HG03060 (cell line): Measurements from ENCODE around the gene DES.

ENCODE experiments used
- ATAC-seq: cut with Tn5 transposase; IDR thresholded peaks from one replicate; pipeline ENCODE4 v1.9.1; 2021; ENCODE audit warnings: low read depth, moderate number of reproducible peaks; ENCODE audit not compliant: unreplicated experiment

Gene DES

DNA sequence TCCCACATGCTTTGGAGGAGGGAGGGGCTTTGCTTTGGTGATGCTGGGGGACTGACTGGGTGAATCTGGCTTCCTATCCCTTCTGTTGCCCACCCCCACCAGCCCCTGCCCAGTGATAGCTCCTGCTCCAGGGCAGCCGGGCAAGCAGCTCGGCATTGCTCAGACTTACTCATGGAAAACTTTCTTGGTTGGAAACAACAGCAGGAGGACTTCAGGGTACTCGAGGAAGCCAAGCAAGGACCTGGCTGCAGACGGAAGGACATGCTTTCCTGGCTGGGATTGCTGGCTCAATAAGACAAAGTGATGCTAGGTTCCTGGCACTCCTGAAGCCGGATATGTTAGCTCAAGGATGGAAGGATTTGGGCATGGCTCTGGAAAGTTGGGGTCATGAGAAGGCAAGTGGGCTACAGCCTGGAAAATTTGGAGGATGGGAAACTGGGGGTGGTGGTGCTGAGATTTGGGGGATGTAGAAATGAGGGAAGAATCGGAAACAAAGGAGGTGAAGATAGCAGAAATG is 19.6 kb downstream of the DES start:
- ATAC-seq, result no peak

DNA sequence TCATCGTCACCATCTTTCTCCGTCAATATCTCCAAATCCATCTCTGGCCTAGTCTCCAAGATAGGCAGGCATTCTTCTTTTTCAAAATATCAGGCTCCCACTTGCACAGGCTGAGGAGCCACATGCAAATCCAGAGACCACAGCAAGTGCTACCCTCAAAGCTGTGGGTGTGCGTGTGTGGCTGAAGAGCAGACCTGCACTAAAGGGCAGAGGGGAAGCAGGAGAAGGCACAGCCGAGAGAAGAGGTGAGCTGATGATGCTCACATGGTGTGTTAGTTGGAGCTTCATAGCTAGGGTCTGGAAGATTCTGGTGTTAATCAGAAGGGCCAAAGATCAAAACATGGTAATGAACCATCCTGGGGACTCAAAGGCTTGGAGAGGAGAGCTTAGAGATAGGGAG is 20.3 kb downstream of the DES start:
- no peak for ATAC-seq

DNA sequence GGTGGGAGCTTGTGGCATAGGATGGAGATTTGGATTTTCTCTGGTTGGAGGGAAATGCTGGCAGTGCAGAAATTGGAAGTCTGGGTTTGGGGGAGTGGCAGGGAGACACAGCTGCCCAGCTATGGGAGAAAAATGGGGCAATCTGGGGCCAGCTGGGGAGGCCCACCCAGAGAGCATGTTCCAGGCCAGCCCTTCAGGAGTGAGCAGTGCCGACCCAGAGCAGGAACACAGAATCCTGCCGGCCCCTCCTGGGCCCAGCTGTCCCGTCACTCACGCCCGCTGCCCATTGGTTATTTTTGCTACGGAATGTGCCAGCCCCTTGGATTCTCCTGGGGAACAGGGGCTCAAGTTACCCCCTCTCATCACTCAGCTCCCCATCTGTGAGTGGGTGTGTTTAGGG is 21.3 kb downstream of the DES start:
- ATAC-seq, result no peak

DNA sequence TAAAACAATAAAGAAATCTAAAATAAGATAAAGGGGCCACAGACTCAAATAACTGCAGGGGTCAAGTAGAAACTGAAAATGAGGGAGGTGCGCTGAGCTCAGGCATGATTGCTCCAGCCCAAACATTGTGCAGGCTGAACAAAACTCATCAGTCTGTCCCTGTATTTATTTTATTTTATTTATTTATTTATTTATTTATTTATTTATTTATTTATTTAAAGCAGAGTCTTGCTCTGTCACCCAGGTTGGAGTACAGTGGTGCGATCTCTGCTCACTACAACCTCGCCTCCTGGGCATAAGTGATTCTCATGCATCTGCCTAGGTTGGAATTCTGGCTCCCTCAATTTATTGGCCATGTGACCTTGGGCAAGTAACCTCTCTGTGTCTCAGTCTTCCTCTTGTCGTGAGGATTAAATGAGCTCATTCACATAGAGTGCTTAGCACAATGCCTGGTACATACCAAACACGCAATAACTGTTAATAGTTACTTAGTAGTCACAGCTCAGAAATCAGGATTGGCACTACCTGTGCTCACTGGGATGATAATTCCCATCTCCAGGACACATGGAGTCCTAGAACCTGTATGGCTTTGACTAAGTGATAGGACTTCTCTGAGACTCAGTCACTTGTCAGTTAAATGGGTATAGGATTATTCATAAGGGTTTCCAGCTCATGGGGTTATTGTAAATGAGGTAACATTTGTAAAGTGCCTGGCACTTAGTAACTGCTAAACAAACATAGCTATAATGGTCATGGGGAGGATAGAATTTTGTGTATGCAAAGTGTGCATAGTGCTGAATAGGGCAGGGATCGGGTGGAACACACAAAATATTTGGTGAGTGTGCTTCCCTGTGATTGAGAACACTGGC is 22.4 kb downstream of the DES start:
- ATAC-seq, result no peak

DNA sequence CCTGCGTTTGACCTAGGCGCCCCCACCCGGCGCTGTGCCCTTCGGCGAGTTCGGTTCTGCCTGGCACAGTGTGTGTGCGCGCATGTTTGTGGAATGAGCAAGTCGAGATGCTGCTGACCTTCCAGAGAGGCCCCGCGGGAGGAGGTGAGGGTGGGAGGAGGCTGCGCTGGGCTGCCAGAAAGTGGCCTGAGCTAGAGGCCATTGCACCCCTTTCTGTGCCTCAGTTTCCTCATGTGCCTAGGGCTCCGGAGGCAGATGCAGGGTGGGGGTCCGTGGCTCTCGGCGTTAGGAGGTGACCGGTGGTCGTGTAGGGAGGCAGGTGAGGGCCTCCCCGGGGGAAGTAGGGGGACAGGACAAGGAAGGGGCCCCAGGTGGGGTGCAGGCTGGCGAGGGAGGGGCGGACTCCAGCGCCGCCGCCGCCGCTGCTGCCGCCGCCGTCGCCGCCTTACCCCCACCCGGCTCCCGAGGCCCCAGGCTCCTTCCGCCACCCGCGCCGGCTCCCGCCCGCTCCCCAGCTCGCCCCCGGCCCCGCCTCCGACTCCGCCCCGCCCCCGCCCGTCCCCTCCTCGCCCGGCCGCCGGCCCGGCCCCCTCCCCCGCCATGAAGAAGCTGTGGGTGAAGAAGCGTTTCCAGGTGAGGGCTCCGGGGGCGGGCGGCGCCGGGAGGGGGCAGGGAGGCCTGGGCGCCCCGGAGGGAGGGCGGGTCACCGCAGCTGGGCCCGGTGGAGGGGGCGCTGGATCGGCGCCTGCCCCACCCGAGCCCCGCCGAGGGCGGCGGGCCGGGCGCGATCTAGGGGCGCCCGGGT is 23.5 kb downstream of the DES start:
- no peak for ATAC-seq

DNA sequence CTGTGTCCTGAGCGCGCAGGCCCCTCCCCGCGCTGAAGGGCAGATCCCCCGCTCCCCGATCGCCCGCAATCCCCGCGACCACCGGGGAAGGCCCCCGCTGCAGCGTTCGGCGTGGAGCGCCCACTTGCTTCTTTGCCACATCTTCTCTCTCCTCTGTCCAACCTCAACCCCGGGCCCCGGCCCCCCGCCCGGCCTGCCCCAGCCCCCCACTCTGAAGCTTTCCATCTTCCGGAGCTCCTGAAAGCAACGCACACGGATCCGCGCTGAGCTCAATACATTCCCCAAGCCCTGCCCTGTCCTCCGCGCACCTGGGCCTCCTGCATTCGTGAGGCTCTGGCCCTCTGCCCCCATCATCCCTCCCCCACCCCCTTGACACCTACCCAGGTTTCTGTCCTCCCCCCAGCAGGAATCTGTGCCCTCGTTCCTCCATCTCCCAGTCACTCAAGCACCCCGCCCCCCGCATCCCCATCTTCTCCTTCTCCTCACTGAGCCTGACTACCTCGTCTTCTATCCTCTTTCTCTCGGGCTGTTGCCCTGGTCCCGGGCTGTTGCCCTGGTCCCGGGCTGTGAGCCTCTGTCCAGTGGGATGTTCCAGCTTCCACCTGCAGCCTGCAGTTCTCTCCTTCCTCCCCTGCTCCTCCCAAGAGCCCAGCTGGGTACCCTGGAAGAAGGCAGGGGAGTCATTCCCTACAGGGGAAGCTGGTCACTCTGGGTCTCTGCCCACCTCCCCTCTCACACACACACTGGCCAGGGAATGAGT is 24.3 kb downstream of the DES start:
- ATAC-seq, result no peak

DNA sequence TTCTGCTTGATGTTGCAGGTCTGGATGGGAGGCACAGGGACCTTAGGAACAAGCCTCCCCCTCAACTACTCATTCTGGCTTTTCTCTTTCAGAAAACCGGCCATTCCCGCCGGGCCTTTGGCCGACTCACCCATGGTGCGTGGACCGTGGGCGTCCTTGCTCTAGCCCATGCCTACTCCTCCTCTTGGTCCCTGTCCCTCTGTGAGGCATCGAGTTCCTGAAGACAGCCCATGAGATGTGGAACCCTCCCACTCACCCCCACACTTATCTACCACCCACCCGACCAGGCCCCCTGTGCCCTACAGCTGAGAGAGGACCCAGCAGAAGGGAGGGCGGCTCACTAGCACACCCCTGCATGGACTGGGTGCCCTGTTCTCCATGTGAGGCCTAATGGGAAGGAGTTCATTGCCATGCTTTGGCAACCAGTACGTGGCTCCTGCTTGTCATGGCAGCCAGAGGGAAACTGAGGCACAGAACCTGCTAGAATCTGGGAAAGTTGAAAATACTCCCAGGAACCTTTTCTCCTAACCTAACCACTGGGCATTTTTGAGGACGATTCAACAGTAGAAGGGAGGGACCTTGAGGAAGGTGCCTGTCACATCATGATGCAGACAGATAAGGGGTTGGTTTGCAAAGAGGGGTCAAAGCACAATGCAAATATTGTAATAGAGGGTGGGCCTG is 25.0 kb downstream of the DES start:
- ATAC-seq, result no peak

DNA sequence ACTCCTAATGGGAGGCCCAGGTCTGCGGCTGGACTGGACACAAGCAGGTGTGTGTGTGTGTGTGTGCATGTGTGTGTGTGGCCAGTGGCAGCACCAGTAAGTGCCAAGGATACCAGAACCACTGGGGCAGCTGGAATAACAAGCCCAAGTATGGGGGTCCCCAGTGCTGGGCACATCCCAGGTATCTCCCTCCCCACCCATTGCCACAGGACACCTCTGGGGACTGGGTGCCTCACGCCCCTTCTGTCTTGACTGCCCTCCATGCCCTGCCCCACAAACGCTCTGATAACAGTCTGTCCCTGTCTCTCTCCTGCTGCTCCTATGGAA is 25.5 kb downstream of the DES start:
- no peak for ATAC-seq

DNA sequence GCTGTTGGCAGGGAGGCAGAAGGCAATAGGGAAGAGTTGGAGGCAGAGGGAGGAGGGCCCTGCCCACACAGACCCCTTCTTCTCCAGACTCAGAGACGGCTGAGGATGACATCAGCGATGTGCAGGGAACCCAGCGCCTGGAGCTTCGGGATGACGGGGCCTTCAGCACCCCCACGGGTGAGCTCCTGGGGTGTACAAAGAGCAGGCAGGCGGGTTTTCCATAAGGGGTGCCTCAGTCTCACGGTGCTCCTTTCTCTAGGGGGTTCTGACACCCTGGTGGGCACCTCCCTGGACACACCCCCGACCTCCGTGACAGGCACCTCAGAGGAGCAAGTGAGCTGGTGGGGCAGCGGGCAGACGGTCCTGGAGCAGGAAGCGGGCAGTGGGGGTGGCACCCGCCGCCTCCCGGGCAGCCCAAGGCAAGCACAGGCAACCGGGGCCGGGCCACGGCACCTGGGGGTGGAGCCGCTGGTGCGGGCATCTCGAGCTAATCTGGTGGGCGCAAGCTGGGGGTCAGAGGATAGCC is 26.5 kb downstream of the DES start:
- ATAC-seq, result no peak

DNA sequence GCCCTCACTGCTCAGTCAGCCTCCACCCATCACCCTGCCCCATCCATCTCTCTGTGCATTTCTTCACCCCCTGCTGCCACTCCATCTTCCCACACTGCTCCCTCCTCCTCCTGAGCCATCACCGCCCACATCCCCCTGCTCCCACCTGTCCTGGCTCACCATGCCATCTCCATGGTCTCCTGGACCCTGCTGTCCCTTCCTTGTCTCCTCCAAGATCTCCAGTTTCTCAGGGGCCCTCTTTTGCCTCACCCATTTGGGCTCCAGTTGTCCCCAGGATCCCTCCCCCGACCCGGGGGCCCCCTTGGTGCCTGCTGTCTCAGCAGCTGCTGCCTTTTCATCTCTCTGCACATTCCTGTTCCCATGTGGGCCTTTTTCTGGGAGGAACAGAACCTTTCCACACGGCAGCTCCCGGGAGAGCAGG is 27.1 kb downstream of the DES start:
- no peak for ATAC-seq

DNA sequence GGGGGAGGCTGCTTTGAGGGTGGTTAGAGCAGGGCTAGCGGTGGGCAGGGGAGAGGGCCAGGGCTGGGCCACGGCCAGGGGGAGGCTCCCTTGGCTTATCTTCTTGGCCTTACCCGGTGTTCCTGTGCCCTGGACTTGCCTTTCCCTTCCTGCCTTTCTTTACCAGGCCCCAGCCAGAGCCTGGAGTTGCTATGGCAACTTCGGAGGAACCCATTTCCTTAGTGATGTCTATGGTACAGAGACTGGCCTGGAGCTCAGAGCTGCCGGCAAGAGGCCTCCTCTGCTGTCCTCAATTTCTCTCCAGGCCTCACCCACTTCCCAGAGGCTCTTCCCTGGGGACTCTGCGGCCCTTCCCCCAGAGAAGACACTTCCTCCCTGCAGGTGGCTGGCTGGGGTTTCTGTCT is 27.9 kb downstream of the DES start:
- ATAC-seq, result no peak

DNA sequence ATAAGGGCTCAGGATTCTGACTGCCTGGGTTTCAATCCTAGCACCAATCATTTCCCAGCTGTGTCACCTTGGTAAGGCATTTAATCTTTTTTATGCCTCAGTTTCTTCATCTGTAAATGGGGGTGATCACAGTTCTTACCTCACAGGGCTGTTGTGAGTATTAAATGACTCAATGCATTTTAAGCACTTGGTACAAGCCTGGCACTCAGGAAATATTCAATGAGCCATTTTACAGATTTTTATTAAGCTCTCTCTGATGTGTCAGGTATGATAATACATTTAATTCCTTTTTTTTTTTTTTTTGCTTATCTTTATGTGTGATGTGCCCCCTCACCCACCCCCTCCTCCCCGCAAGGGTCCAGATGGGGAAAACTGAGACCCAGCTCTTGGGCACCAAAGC is 28.5 kb downstream of the DES start:
- ATAC-seq, result no peak

DNA sequence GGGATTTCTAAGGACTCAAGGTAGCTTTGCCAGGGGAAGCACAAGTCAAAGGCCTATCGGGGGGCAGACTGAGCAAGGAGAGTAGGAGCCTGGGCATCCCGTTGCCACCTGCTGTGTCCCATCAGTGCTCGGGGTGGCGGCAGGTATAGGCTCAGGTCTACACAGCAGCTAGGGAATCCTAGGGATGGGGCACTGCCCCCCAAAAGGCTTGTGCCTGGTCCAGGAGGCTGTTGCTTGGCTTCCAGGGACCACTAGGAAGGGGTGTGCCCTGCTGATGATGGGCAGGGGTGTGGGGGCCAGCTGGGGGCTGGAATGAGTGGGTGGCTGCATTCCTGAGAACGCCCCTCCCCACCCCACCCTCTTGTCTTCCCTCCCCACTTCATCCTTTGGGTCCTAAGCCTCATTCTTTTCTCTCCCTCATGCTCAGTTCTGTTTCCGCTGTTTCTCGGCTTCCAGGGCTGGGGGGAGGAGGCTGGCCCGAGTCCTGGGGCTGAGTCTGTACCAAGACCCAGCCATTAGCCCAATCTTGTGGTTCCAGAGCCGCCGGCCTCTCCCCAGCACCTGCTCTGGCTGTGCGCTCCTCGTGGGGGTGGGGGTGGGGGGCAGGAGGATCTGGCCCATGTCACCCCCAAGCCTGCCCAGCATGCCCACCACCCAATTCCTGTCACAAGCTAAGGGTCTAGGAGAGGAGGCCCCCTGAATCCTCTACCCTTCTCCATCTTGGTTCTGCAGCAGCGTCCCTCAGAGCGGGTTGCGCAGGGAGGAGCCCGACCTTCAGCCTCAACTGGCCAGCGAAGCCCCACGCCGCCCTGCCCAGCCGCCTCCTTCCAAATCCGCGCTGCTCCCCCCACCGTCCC is 29.3 kb downstream of the DES start:
- no peak for ATAC-seq

DNA sequence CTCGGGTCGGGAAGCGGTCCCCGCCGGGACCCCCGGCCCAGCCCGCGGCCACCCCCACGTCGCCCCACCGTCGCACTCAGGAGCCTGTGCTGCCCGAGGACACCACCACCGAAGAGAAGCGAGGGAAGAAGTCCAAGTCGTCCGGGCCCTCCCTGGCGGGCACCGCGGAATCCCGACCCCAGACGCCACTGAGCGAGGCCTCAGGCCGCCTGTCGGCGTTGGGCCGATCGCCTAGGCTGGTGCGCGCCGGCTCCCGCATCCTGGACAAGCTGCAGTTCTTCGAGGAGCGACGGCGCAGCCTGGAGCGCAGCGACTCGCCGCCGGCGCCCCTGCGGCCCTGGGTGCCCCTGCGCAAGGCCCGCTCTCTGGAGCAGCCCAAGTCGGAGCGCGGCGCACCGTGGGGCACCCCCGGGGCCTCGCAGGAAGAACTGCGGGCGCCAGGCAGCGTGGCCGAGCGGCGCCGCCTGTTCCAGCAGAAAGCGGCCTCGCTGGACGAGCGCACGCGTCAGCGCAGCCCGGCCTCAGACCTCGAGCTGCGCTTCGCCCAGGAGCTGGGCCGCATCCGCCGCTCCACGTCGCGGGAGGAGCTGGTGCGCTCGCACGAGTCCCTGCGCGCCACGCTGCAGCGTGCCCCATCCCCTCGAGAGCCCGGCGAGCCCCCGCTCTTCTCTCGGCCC is 30.1 kb downstream of the DES start:
- ATAC-seq, result no peak

DNA sequence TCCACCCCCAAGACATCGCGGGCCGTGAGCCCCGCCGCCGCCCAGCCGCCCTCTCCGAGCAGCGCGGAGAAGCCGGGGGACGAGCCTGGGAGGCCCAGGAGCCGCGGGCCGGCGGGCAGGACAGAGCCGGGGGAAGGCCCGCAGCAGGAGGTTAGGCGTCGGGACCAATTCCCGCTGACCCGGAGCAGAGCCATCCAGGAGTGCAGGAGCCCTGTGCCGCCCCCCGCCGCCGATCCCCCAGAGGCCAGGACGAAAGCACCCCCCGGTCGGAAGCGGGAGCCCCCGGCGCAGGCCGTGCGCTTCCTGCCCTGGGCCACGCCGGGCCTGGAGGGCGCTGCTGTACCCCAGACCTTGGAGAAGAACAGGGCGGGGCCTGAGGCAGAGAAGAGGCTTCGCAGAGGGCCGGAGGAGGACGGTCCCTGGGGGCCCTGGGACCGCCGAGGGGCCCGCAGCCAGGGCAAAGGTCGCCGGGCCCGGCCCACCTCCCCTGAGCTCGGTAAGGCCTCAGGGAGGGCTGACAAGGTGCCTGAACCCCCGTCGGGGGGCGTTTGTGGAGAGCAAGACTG is 30.7 kb downstream of the DES start:
- no peak for ATAC-seq

DNA sequence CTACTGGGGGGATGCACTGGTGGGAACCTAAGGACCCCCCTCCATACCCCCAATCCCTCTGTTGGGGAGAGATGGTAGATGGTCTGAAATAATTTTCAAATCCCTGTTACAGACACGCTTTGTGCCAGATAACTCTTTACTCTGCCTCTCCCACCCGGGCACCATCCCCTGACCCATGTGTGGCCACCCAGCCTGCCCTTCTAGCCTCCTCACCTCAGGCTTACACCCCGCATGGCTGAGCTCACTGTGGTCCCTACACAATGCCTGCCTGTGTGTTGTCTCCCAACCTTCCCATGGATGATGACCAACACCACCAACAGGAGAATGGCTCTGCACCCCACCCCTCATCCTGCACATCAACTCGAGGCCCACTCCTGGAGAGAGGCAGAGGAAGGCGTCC is 31.4 kb downstream of the DES start:
- ATAC-seq, result no peak

DNA sequence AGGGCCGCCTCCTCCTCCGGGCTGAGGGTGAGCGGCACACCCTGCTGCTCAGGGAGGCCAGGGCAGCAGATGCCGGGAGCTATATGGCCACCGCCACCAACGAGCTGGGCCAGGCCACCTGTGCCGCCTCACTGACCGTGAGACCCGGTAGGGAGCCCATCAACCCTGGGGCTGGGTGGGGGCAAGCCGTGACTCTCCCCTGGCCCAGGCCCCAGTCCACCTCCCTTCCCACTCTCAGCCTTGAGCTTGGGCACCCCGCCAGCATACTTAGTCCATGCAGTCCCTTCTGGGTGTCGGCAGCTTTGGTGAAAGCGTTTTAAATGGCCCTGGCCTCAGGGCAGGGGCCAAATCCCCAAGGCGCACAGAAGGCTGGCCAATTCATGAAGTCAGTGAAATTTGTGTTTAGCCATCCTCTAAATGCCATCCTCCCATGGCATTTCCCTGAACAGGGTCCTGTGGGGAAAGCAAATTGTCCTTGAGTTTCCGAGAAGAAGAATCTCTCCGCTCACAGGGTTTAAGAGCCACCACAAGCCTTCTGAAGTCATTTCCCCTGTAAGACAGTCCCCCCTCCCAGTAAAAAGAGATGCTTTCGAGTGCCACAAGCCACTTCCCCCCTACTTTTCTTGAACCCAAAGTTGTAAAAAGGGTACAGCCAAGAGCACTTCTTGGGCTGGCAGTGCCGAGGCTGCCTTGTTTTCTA is 33.6 kb downstream of the DES start:
- no peak for ATAC-seq
